Sigmoid colon (tissue), 7 donors: ENCODE data around the gene CD44. TPM values are rescaled to one million over a fixed set of nuclear protein-coding genes. Genes with fewer than 3 reads are reported as not detected.

Experiments
- DNase-seq: peaks from one replicate; pipeline ENCODE4 v3.0.0-alpha.2; 2019
- H3K27ac ChIP-seq, 4 donors: fragments of 200-600 bp; sonication (generic); one replicate each; pipeline ENCODE4 v1.5.1; 2016 to 2019; ENCODE audit warnings: mild to moderate bottlenecking in 1 of 4
- H3K27me3 ChIP-seq, 3 donors: fragments of 200-600 bp; sonication (generic); one replicate each; pipeline ENCODE4 v1.5.1; 2019; ENCODE audit warnings: mild to moderate bottlenecking in 1 of 3
- H3K36me3 ChIP-seq, 4 donors: fragments of 200-600 bp; sonication (generic); one replicate each; pipeline ENCODE4 v1.5.1; 2016 to 2019
- H3K4me1 ChIP-seq, 4 donors: fragments of 200-600 bp; sonication (generic); one replicate each; pipeline ENCODE4 v1.5.1; 2017 to 2019
- H3K4me3 ChIP-seq, 4 donors: fragments of 200-600 bp; sonication (generic); one replicate each; pipeline ENCODE4 v1.5.1; 2017 to 2019; ENCODE audit warnings: mild to moderate bottlenecking in 2 of 4, moderate library complexity in 1 of 4
- H3K9me3 ChIP-seq, 4 donors: fragments of 200-600 bp in 3 of 4; sonication (generic) in 3 of 4; one replicate each; pipeline versions ENCODE4 v1.5.1 to v1.6.1; 2013 to 2019
- EP300 ChIP-seq, 4 donors: sonication (generic); formaldehyde crosslinking; IDR thresholded peaks; one replicate each; pipeline ENCODE4 v1.6.1; 2017; ENCODE audit warnings: antibody characterized with exemption in 4 of 4
- POLR2A ChIP-seq, 2 donors: fragments of 450-650 bp; IDR thresholded peaks; one replicate each; pipeline ENCODE4 v1.6.1; 2016; ENCODE audit warnings: antibody characterized with exemption in 2 of 2, mild to moderate bottlenecking in 2 of 2, moderate library complexity in 2 of 2
- POLR2AphosphoS5 ChIP-seq, 4 donors: sonication (generic); formaldehyde crosslinking; IDR thresholded peaks; one replicate each; pipeline ENCODE4 v1.6.1; 2017; ENCODE audit warnings: antibody characterized with exemption in 4 of 4
- WGBS, 2 donors: extraction: QIAGEN DNeasy Blood & Tissue Kit; methylation state at CpG; one replicate each; pipeline ENCODE4 v1.1.7; 2013; 5-methylcytosine and 5-hydroxymethylcytosine counted together
- intact Hi-C: fragments of 100-400 bp; cut with DNase I; formaldehyde crosslinking; loops from one replicate; pipeline ENCODE4 v1.15.1; 2023
- polyA plus RNA-seq, 3 donors: library from polyadenylated mRNA; stranded (reverse); fragments of 200-250 nt; gene quantifications; one replicate each; pipeline ENCODE4 v1.2.3, GENCODE V29; 2013
- total RNA-seq, 4 donors: library from RNA; depleted of rRNA; stranded (reverse); fragments of >200 nt; gene quantifications; one replicate each; pipeline ENCODE4 v1.1.0, GENCODE V29; 2016
- TF ChIP-seq, protein P1 (sequence below), 4 experiments: fragments of 450-650 bp in 3 of 4; fragments of 200-600 bp in 1 of 4; IDR thresholded peaks; one replicate each; pipeline ENCODE4 v1.5.1; 2016 to 2019; ENCODE audit warnings: antibody characterized with exemption in 4 of 4, mild to moderate bottlenecking in 3 of 4, moderate library complexity in 2 of 4
- donor health status: healthy with polysubstance abuse.
- donor health status: Bipolar disorder and iron deficiency.
- donor health status: healthy.

The CD44 gene
- total and polyA plus RNA-seq, 7 donors: 28.4 to 228 (median 76.4) TPM

- peaks cover 0 to 65% (median 56%) of the 10 kb centered on the region in 4 donors for H3K4me1 ChIP-seq
- peak overlapping the region in 3 of 4 donors; percentile 46 to 82 (median 63) for H3K27ac ChIP-seq
- peaks cover 0 to 24% (median 4%) of the 10 kb centered on the region in 4 donors for H3K36me3 ChIP-seq
- no peak overlapping the region for H3K4me3 ChIP-seq
- 41 to 44% methylated on average over 3 of the region's 3 CpGs for WGBS, 2 donors
- intact Hi-C loops: no loop called here
- DNase-seq: no peak
- no peak for TF ChIP-seq EP300 (IDR thresholded peaks at IDR 0.05)
- TF ChIP-seq, protein P1, sequence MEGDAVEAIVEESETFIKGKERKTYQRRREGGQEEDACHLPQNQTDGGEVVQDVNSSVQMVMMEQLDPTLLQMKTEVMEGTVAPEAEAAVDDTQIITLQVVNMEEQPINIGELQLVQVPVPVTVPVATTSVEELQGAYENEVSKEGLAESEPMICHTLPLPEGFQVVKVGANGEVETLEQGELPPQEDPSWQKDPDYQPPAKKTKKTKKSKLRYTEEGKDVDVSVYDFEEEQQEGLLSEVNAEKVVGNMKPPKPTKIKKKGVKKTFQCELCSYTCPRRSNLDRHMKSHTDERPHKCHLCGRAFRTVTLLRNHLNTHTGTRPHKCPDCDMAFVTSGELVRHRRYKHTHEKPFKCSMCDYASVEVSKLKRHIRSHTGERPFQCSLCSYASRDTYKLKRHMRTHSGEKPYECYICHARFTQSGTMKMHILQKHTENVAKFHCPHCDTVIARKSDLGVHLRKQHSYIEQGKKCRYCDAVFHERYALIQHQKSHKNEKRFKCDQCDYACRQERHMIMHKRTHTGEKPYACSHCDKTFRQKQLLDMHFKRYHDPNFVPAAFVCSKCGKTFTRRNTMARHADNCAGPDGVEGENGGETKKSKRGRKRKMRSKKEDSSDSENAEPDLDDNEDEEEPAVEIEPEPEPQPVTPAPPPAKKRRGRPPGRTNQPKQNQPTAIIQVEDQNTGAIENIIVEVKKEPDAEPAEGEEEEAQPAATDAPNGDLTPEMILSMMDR (IDR thresholded peaks at IDR 0.05): no peak
- no peak for TF ChIP-seq POLR2A (IDR thresholded peaks at IDR 0.05)
- no peak for TF ChIP-seq POLR2AphosphoS5 (IDR thresholded peaks at IDR 0.05)
- H3K27me3 ChIP-seq: no peaks in the 10 kb centered on the region
- no peaks in the 10 kb centered on the region for H3K9me3 ChIP-seq
Measured at GRCh38 chr11:35173616-35174566, 34.9 kb downstream of the CD44 start.

DNA sequence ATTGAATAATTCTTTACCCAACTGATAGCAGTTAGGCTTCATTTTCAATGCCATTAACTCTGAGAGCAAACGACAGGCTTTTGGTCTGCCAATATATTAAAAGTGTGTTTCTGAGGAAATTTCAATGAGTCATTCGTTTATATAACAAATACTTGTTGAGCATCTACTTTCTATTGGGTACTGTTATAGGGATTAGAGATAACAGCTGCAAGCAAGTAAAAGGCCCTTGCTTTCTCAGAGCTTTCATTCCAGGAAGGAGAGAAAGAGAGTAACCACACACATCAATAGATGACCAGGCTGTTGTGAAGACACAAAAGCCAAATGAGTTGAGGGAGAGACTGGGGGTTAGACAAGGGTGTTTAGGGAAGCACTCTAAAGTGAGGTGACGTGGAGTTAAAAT, 35.7 kb downstream of the CD44 start:
- no peak overlapping the region for H3K4me3 ChIP-seq
- H3K4me1 ChIP-seq: peaks cover 0 to 70% (median 58%) of the 10 kb centered on the region in 4 donors
- H3K27me3 ChIP-seq: no peaks in the 10 kb centered on the region
- H3K36me3 ChIP-seq: peaks cover 0 to 24% (median 4%) of the 10 kb centered on the region in 4 donors
- peak overlapping the region in 3 of 4 donors; percentile 46 to 82 (median 63) for H3K27ac ChIP-seq
- H3K9me3 ChIP-seq: no peaks in the 10 kb centered on the region
- WGBS, 2 donors: 37 to 39% methylated on average over 3 of the region's 3 CpGs
- DNase-seq: no peak
- intact Hi-C loops: no loop called here
- TF ChIP-seq, protein P1 (IDR thresholded peaks at IDR 0.05): no peak

DNA sequence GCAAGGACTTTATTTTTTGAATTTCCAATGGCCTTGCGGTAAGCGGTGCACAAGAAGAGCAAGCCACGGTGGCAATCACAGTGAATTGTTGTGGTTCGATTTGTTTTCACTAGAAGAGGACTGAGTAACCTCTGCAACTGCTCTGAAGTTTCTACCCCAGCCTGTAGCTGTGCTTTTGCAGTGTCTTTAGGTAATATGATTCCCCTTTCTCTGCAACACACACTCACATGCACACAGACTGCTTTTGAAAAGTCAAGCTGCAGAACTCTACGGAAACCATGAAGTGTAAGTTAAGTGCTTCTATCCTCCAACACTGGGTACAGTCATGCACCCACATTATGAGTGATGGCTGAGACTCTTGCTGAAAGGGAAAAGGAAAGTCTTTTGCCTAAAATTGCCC, 38.4 kb downstream of the CD44 start:
- TF ChIP-seq, protein P1 (IDR thresholded peaks at IDR 0.05): no peak
- TF ChIP-seq POLR2A (IDR thresholded peaks at IDR 0.05) (no peak), POLR2AphosphoS5 (IDR thresholded peaks at IDR 0.05) (no peak), EP300 (IDR thresholded peaks at IDR 0.05) (no peak)
- no peaks in the 10 kb centered on the region for H3K27me3 ChIP-seq
- H3K4me3 ChIP-seq: no peak overlapping the region
- no peak overlapping the region for H3K27ac ChIP-seq
- no peaks in the 10 kb centered on the region for H3K9me3 ChIP-seq
- peaks cover 0 to 63% (median 55%) of the 10 kb centered on the region in 4 donors for H3K4me1 ChIP-seq
- no peak for DNase-seq
- intact Hi-C loops: no loop called here
- H3K36me3 ChIP-seq: peaks cover 0 to 28% (median 6%) of the 10 kb centered on the region in 4 donors
- WGBS, 2 donors: 76 to 91% methylated on average over 5 of the region's 5 CpGs

DNA sequence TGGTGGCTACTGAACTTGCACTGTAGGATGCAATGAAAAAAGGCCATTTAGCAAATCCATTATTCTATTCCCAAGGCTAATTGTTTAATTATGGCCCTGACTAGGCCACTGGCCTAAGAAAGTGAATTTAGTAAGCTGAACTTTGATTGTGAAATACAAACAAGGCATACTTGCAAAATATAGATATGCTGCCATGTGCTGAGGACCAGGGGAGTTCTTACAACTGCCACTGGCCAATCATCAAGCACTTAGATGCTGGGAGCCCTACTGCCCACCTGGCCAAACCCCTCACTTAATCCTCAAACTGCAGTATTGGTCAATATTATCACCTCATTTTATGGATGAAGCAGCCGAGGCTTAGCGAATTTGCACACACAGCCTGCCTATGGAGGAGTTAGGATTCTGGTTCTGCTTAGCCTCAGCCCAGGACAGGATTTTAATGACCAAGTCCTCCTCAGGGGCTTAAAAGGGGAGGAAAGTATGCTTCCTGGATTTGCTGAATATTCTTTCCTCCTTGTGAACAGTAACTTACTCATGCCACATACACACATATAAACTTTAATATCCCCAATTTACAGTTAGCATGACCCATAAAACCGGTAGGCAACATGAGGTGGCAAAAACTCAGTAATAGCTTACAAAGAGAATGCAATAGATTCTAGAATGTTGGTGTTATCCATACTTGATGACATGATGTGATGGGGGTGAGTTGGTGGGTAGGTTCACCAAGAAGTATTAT, 39.3 kb downstream of the CD44 start:
- TF ChIP-seq, protein P1 (IDR thresholded peaks at IDR 0.05): no peak
- no peak for TF ChIP-seq POLR2AphosphoS5 (IDR thresholded peaks at IDR 0.05)
- no peak for TF ChIP-seq POLR2A (IDR thresholded peaks at IDR 0.05)
- no peak for TF ChIP-seq EP300 (IDR thresholded peaks at IDR 0.05)
- Histone ChIP-seq H3K9me3 (no peaks in the 10 kb centered on the region), H3K27me3 (no peaks in the 10 kb centered on the region), H3K36me3 (peaks cover 0 to 33% (median 8%) of the 10 kb centered on the region in 4 donors), H3K4me1 (peaks cover 0 to 54% (median 50%) of the 10 kb centered on the region in 4 donors), H3K4me3 (no peak overlapping the region), H3K27ac (peak overlapping the region in 2 of 4 donors; percentile 48 to 54)
- DNase-seq: no peak
- WGBS, 2 donors: 29 to 73% methylated on average over 3 of the region's 3 CpGs
- intact Hi-C loops: no loop called here
